Lung (tissue), 12 donors: ENCODE measurements around the gene PRKG1. TPM values are rescaled to one million over a fixed set of nuclear protein-coding genes. Genes with fewer than 3 reads are reported as not detected.

Experiments
- ATAC-seq: fragments of 200-7000 bp; cut with Tn5 transposase; one replicate; pipeline ENCODE4 v1.9.1; 2020; ENCODE audit warnings: moderate number of reproducible peaks; ENCODE audit not compliant: insufficient read depth, low FRiP score
- DNase-seq, 3 donors: peaks; one replicate each; pipeline ENCODE4 v3.0.0-alpha.2; 2013 to 2017
- H3K27ac ChIP-seq, 2 donors: one replicate each; pipeline ENCODE4 v1.5.1; 2013; ENCODE audit warnings: mild to moderate bottlenecking in 2 of 2, moderate library complexity in 2 of 2, control low read depth in 1 of 2, inconsistent platforms in 1 of 2, low read depth in 1 of 2, low read length in 1 of 2
- H3K27me3 ChIP-seq, 3 donors: one replicate each; pipeline ENCODE4 v1.5.1; 2013; ENCODE audit warnings: low read length in 2 of 3; ENCODE audit not compliant: control insufficient read depth in 3 of 3, insufficient read depth in 3 of 3
- H3K36me3 ChIP-seq, 4 donors: one replicate each; pipeline ENCODE4 v1.5.1; 2013; ENCODE audit warnings: low read length in 4 of 4, mild to moderate bottlenecking in 1 of 4, moderate library complexity in 1 of 4; ENCODE audit not compliant: control insufficient read depth in 4 of 4, insufficient read depth in 4 of 4
- H3K4me1 ChIP-seq, 5 donors: one replicate each; pipeline ENCODE4 v1.5.1; 2013; ENCODE audit warnings: low read length in 5 of 5, mild to moderate bottlenecking in 2 of 5, moderate library complexity in 1 of 5; ENCODE audit not compliant: control insufficient read depth in 5 of 5, insufficient read depth in 5 of 5
- H3K4me3 ChIP-seq: one replicate; pipeline ENCODE4 v1.5.1; 2013; ENCODE audit warnings: mild to moderate bottlenecking, control low read depth, moderate library complexity
- H3K9ac ChIP-seq, 2 donors: one replicate each; pipeline ENCODE4 v1.5.1; 2013; ENCODE audit warnings: low read length in 2 of 2, control low read depth in 1 of 2; ENCODE audit not compliant: insufficient read depth in 1 of 2
- H3K9me3 ChIP-seq, 4 donors: one replicate each; pipeline ENCODE4 v1.5.1; 2013; ENCODE audit warnings: low read length in 3 of 4, mild to moderate bottlenecking in 1 of 4, moderate library complexity in 1 of 4; ENCODE audit not compliant: control insufficient read depth in 4 of 4, insufficient read depth in 3 of 4
- WGBS, 2 donors: extraction: QIAGEN DNeasy Blood & Tissue Kit; methylation state at CpG; one replicate each; pipeline ENCODE4 v1.1.7; 2013; 5-methylcytosine and 5-hydroxymethylcytosine counted together
- polyA plus RNA-seq, 2 donors: library from polyadenylated mRNA; stranded (reverse); fragments of 200-250 nt; gene quantifications; one replicate each; pipeline ENCODE4 v1.2.1, GENCODE V29; 2013
- total RNA-seq, 2 donors: library from RNA; depleted of rRNA in 1 of 2; stranded (reverse); fragments of >200 nt in 1 of 2; gene quantifications; one replicate each; pipeline ENCODE4 v1.2.1, GENCODE V29; 2014 to 2021
- TF ChIP-seq, protein P1 (sequence below): IDR thresholded peaks from 2 replicates; pipeline ENCODE4 v1.5.1; 2012; ENCODE audit warnings: mild to moderate bottlenecking; ENCODE audit errors: control extremely low read depth, extremely low read depth
- donor health status: control.
- donor health status: control.
- donor health status: Bipolar disorder and iron deficiency.
- donor health status: healthy.
- donor health status: DM: yes; HTN: yes; CAD: no.

The PRKG1 gene
- total and polyA plus RNA-seq, 4 donors: 2.1 to 50.8 (median 15.1) TPM

DNA sequence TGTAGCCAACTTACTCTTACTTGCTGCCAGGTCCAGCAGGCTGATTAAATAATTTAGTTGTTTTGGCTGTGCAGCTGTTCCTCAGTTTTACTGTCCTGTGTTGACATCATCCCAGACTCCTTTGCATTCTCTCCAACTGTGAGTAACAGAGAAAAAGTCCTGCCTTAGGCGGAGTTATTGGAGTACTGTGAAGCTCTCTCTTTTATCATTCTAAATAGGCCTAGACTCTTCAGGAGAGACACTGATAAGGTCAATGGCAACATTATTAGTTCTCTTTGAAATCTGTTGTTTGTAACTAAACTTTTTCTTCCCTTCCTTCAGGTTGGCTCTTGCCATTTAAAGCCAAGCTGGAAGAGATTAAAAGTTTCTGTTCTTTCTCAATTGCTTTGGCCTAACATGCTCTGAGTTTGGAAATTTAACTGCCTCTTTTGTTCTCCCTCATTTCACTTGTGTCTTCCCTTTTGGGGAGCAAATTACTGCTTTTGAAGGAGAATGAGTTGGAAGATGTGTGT is 840.8 kb downstream of the PRKG1 start:
- Histone ChIP-seq H3K27ac (peak overlapping the region in 1 of 2 donors; percentile 2), H3K36me3 (no peaks in the 10 kb centered on the region), H3K4me3 (no peak overlapping the region), H3K9ac (no peak overlapping the region), H3K9me3 (no peaks in the 10 kb centered on the region), H3K4me1 (peaks cover 0 to 8% (median 0%) of the 10 kb centered on the region in 5 donors), H3K27me3 (no peaks in the 10 kb centered on the region)
- ATAC-seq: no peak
- TF ChIP-seq, protein P1, sequence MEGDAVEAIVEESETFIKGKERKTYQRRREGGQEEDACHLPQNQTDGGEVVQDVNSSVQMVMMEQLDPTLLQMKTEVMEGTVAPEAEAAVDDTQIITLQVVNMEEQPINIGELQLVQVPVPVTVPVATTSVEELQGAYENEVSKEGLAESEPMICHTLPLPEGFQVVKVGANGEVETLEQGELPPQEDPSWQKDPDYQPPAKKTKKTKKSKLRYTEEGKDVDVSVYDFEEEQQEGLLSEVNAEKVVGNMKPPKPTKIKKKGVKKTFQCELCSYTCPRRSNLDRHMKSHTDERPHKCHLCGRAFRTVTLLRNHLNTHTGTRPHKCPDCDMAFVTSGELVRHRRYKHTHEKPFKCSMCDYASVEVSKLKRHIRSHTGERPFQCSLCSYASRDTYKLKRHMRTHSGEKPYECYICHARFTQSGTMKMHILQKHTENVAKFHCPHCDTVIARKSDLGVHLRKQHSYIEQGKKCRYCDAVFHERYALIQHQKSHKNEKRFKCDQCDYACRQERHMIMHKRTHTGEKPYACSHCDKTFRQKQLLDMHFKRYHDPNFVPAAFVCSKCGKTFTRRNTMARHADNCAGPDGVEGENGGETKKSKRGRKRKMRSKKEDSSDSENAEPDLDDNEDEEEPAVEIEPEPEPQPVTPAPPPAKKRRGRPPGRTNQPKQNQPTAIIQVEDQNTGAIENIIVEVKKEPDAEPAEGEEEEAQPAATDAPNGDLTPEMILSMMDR: no peak
- WGBS, 2 donors: 91 to 100% methylated on average over 1 of the region's 1 CpG
- no peak for DNase-seq

DNA sequence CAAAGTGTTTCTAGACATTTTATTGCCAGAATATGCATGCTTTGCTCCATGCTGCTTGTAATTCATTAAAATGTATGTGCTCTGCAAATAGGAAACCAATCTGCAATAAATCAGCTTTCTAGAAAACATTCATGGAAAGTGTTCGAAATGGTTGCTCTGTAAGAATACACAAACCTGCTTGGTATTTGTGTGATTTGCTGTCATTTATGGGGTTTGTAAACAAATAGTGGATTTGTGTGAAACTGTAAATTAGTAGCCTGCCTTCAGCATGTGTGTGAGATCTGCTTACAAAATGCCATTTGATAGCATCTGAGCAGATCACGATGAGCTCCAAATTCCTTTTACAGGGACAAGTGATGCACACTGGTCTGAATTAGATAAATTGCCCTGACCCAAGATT is 844.2 kb downstream of the PRKG1 start:
- TF ChIP-seq, protein P1: no peak
- H3K27ac ChIP-seq: no peak overlapping the region
- no peak for DNase-seq
- no peak overlapping the region for H3K4me3 ChIP-seq
- no peak overlapping the region for H3K9ac ChIP-seq
- no peaks in the 10 kb centered on the region for H3K9me3 ChIP-seq
- no peaks in the 10 kb centered on the region for H3K36me3 ChIP-seq
- peaks cover 0 to 8% (median 0%) of the 10 kb centered on the region in 5 donors for H3K4me1 ChIP-seq
- H3K27me3 ChIP-seq: no peaks in the 10 kb centered on the region
- ATAC-seq: no peak
- 28 to 40% methylated on average over 2 of the region's 2 CpGs for WGBS, 2 donors

DNA sequence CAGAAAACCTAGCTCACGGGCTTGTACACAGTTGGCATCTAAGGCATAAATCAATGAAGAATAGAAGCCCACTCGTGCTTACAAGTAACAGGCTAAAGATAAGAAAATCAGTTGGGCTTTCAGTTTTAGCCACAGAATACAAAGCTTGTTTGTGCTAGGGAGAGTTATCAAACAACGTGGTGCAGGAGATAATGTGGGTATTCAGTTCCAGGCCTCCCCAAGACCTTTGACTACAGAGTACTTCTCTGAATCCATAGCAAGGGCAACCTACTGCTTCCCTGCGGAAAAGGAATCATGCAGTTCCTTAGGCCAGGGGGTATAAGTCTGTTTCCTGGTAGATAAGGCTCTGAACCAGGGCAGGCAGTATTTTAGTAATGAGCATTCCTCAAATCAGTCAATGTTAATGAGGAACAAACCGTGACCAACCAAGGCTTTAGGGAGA is 844.6 kb downstream of the PRKG1 start:
- Histone ChIP-seq H3K4me3 (no peak overlapping the region), H3K4me1 (peaks cover 0 to 8% (median 0%) of the 10 kb centered on the region in 5 donors), H3K27ac (no peak overlapping the region), H3K36me3 (no peaks in the 10 kb centered on the region), H3K9ac (no peak overlapping the region), H3K9me3 (no peaks in the 10 kb centered on the region), H3K27me3 (no peaks in the 10 kb centered on the region)
- peak in 2 of 3 donors; percentile 20 to 25 for DNase-seq
- TF ChIP-seq, protein P1: no peak
- WGBS, 2 donors: 19 to 40% methylated on average over 5 of the region's 5 CpGs
- no peak for ATAC-seq

DNA sequence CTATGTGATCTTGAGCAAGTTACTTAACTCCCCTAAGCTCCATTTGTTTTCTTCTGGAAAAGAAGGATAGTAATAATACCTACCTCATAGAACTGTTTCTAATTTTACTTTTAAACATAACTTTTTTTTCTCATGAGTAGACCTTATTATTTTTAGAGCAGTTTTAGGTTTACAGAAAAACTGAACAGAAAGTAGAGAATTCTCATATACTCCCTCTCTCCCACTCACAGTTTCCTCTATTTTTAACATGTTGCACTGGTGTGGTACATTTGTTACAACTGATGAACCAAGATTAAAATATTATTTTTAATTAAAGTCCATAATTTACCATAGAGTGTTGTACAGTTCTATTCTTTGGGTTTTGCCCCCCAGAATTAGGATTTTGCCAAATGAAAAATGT is 846.4 kb downstream of the PRKG1 start:
- H3K27me3 ChIP-seq: no peaks in the 10 kb centered on the region
- no peak overlapping the region for H3K4me3 ChIP-seq
- peaks cover 0 to 3% (median 0%) of the 10 kb centered on the region in 4 donors for H3K36me3 ChIP-seq
- no peak for DNase-seq
- H3K9ac ChIP-seq: no peak overlapping the region
- no peak for ATAC-seq
- TF ChIP-seq, protein P1: no peak
- H3K9me3 ChIP-seq: no peaks in the 10 kb centered on the region
- H3K27ac ChIP-seq: no peak overlapping the region
- peaks cover 0 to 8% (median 0%) of the 10 kb centered on the region in 5 donors for H3K4me1 ChIP-seq
